Stimulated activated CD8-positive, alpha-beta memory T cell treated with anti-CD3 and anti-CD28 coated beads, Interleukin-12 subunit alpha, Interleukin-12 subunit beta, amount 100 ng/mL, for 24 hours (primary cell): ENCODE data around the gene RD3L.
"Not testable (repeated sequence)": the region's sequence is repeated elsewhere in the genome, so short reads cannot be mapped to it uniquely, and the experiment has no call there.

Experiments used
- DNase-seq: peaks from one replicate; pipeline ENCODE4 v3.0.0-alpha.2; 2020; ENCODE audit errors: extremely low read depth

Gene RD3L

DNA sequence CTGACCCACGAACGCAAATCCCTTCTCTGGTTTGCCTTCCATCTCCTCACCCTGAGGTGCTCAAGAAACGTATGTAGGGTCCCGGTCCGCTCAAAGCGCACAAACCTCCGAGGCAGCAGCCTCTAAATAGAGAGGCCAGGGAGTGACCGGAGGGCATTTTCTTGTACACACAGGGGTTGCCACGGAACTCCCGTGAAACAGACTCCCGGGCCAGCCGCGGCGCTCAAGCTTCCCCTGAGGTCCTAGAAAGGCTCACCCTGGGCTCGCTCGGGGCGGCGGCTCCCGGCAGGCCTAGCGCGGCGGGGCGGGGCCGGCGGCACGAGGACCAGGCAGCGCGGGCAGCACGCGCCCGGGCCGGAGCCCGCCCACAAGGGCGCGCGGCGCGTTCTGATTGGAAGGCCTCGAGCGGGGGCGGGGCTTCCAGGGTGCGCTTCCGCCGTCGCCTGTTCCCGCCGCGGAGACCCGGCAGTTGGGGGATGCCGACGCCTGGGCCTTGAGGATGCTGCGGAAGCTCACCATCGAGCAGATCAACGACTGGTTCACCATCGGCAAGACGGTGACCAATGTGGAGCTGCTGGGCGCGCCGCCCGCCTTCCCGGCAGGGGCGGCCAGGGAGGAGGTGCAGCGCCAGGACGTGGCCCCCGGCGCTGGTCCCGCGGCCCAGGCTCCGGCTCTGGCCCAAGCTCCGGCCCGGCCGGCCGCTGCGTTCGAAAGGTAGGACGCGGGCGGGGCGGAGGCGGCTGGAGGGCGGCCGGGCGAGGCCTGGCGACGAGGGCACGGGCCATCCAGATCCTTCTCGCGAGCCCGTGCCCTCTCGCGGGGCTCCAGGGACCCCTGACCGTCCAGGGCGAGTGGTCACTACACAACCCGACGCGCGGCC is 14.1 kb downstream of the RD3L start, which contains the start of gene TDRD9:
Gene TDRD9 (plus strand): TSS at position 446 of the 880 bp plus-strand sequence. CDS start 54 bp downstream, at position 500.
- no peak for DNase-seq

DNA sequence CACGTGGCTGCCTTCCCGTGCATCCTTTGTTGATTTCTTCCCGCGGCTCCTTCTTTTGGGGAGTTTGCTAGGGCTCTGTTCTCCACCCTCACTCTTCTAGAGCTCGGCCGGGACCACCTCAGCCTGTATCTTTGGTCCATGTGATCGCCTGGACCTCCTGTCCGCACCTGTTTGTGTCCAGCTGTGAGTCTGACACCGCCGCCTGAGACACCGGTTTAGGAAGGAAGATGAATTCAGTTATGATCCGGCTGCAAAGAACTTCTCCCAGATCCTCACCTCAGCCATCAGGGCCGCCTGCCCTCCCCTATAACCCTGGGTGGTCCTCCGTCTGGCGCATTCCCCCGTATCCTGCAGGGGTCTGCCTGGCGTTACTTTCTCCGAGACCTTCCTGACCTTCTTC is 14.8 kb downstream of the RD3L start:
- no peak for DNase-seq

DNA sequence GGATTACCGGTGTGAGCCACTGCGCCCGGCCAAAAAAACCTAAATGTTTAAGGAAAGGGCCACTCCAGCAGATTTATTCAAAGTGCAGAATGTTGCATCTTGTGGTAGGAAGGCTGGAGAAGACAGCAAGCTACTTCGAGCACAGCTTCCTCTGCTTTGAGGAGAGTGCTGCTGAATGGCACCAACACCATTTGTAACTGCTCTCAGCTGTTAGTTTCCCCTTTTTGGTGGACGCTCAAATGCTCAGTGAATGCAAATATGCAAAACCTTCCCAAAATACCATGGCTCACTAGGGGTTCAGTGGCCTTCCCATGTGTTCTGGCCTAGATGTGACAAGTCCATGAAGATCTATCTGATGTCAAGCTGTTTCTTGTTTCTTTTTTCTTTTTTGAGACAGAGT is 17.0 kb downstream of the RD3L start:
- no peak for DNase-seq

DNA sequence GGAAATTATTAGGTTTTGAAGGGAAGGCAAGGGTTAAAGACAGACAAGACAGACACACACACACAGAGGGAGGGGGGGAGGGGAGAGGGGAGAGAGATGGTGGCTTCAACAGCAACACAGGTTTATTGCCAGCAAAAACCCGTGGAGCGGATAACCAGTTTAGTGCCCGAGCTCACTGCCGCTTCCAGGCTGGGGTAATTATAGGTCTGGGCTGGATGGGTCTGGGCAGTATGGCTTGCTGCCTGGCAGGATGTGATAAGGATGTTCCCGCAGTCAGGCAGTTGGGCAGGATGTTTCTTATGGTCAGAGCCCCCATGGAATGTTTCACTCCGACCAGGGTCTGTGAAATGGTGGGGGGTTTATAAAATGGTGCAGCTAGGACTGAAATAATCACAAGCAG is 18.5 kb downstream of the RD3L start:
- no peak for DNase-seq

DNA sequence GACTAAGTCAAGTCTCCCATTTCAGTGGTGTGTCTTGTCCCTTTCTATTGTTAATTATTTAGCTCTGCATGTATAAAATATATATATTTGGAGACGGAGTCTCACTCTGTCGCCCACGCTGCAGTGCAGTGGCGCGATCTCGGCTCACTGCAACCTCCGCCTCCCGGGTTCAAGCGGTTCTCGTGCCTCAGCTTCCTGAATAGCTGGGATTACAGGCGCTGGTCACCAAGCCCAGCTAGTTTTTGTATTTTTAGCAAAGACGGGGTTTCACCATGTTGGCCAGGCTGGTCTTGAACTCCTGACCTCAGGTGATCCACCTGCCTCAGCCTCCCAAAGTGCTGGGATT is 20.5 kb downstream of the RD3L start:
- not testable (repeated sequence) for DNase-seq

GRCh38 chr14:103920981-103921854 is 21.1 kb downstream of the RD3L start:
- peak; percentile 84 for DNase-seq

DNA sequence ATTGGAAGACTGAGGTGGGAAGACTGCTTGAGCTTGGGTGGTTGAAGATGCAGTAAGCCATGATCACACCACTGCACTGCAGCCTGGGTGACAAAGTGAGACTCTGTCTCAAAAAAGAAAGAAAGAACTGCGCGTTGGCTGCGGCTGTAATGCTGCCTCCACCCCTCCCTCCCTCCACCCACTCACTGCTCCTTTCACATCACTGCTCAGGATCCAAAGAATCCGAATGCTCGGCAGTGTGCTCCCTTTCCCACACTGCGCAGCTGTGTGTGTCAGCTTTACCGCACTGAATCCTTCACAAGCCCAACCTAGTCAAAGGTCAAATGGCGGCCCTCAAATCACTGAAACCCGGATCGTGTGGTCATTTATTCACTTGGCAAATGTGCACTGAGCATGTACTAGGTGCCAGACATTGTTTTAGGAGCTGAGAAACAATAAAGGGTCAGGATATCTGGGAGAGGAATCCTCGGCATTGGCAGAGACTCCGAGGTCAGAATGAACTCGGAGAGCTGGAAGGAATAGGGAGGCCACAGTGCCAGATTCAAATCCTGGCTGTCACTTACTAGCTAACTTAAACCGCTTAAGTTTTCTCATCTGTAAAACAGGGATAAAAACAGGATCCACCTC is 25.6 kb downstream of the RD3L start:
- DNase-seq: no peak

GRCh38 chr14:103915616-103916015 is 26.7 kb downstream of the RD3L start:
- no peak for DNase-seq

- DNase-seq: no peak
Observed at GRCh38 chr14:103910984-103911383, 31.3 kb downstream of the RD3L start.

GRCh38 chr14:103910262-103910935 is 31.9 kb downstream of the RD3L start:
- DNase-seq: peak; percentile 33

DNA sequence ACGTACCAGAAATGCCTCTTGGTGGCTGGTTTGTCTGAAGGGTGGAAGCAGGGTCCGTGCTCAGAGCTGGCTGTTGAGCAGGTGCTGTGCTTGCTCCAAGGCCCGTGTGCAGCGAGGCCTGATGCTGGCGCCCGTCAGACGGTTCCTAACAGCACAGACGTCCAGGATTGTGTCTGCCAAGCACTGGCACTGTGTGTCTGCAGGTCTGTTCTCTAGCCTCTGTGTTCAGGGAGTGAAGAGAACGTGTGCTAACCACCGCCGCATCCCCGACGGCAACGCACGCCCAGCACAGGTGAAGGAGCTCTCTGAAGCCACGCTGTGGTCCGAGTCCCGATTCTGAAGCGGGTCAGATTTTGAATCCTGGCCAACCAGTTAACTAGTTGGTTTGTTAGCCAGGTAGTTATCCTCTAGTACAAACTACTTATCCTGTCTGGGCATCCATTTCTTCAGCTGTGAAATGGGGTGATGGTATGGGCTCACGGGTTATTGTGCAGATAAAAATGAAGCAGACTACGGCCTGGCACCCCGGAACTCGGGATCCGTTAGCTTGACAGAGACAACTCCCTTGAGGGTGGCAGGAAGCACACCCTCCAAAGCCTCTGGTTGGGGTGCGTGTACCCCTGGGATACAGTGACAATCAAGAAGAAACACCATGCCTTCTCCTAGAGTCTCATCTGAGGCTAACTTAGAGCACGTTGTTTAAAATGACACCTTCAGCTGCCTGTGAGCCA is 32.6 kb downstream of the RD3L start:
- no peak for DNase-seq

GRCh38 chr14:103908580-103908979 is 33.7 kb downstream of the RD3L start:
- no peak for DNase-seq

DNA sequence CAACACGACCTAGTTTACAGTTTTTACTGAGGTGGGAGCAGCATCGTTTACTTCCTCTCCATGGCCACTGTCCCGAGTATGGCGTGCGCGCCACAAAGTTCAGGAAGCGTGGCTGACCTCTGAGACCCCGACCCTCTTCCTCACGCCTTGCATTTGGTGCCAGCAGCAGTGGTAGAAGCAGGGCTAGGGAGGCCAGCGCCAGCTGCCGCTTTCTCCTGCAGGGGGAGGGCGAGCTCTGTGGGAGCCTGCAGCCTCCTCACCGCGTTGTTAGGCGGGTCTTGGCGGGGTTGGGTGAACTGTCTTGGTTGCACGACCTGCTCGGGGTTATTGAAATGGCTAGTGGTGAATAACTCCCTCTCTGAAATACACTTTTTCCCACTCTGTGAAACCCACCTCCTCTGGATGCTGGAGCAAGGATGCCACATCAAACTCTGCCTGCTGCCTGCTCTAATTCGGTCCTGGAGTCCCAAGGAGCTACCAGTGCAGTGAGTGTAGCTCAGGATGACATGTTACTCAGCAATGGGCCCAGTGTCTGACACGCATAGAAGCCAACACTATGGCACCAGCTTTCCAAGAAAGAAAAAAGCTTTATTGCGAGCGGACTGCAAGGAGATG is 36.4 kb downstream of the RD3L start:
- no peak for DNase-seq

DNA sequence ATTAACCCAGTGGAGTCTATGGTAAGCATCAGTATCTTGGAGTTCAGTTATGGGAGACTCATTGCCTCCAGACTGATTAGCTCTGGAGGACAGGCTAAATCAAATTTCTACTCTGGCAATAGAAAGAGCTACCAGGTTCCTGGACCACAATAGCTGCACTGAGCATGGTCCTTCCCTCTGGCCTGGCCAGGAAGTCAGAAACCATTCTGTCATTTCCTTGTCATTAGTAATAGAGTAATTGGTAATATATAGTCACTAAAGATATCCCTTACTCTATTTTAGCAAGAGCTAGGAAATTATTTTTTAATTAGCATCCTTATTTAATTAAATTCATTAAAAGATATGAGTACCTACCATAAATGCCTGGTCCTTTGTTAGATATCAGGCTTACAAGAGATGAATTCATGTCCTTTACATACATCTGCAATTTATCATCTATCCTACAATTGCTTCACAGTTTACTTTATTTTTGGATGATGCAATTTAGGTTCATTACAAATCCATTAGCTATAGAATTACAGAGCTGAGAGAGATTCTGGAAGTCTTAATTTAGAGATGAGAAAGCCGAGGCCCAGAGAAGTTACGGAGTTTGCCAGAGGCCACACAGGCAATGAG is 37.7 kb downstream of the RD3L start:
- no peak for DNase-seq

GRCh38 chr14:103899833-103900232 is 42.5 kb downstream of the RD3L start:
- DNase-seq: no peak

DNA sequence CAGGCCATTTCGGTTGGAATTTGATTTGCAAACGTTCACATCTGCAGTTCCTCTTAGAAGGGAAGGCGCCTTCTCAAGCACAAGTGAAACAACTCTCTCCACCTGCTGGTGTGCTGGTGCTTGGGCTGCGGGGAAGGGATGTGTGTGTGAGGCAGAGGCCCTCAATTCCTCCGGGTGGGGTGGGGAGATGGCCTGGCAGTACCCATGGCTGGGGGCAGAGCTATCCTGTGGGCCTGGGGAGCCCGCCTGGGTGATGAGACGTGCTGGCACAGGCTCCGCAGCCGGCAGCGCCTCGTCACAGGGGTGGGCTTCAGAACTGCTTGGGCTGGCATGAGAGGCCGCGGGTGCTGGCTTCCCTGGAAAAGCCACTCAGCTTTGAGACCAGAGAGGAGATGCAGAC is 43.0 kb downstream of the RD3L start:
- DNase-seq: no peak

DNA sequence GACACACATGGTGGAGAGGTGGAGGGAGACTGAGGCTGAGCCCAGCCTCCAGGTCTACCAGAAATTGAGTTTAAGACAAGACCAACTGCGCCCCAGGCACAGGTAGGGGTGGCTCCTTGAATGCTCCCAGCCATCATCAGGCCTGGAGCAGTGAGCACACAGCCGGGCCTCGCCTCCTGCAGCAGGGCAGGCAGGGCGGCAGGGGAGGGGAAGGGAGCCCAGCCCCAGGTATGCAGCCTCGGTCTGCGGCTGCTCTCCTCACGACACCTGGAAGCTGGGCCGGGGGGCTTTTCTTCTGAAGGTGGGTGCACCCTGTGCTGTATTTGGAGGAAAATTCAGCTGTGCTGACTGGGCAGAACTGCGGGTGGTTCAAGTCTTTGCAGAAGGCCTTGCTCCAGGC is 43.6 kb downstream of the RD3L start:
- no peak for DNase-seq

GRCh38 chr14:103898204-103898603 is 44.1 kb downstream of the RD3L start:
- no peak for DNase-seq

- DNase-seq: no peak
Observed at GRCh38 chr14:103897075-103897947, 45.0 kb downstream of the RD3L start.
